Hematopoietic multipotent progenitor cell treated with erythropoietin and hydrocortisone succinate and interleukin-3 and kit ligand, for 4 days (in vitro differentiated cells): ENCODE measurements around the gene TLK1.

Source experiments
- DNase-seq: peaks from one replicate; pipeline ENCODE4 v3.0.0-alpha.2; 2015

The TLK1 gene

GRCh38 chr2:170950221-170950761, 210.4 kb downstream of the TLK1 start:
- no peak for DNase-seq

- DNase-seq, result no peak
These were observed 211.3 kb downstream of the TLK1 start for GRCh38 chr2:170949415-170949814.

GRCh38 chr2:170944545-170944944, 216.1 kb downstream of the TLK1 start:
- DNase-seq, result no peak

DNA sequence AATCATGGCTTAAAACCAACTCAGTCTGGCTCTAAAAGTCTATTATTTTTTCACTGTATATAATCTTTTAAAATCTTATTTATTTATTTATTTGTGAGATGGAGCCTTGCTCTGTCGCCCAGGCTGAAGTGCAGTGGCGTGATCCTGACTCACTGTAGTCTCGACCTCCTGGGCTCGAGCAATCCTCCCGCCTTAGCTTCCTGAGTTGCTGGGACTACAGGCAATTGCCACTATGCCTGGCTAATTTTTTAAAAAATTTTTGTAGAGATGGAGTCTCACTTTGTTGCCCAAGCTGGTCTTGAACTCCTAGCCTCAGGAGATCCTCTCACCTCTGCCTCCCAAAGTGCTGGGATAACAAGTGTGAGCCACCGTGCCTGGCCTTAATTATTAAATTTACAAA, 217.1 kb downstream of the TLK1 start:
- no peak for DNase-seq

DNA sequence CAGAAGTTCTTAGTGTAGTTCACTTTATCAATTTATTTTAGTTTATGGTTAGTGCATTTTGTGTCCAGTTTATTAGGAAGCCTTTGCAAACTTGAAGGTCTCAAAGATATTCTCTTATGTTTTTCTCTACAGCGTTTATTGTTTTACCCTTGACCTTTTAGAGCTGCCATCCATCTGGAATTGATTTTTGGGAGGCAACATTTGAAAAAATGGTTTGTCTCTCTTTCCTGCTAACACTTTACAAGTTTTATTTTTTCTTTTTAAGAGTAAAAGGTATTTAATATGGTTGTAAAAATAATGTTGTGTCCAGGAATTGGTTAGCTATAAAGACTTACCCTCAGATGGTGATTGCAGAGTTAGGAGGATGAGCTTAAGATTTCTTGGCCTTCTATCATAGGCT, 217.7 kb downstream of the TLK1 start:
- DNase-seq, result no peak

DNA sequence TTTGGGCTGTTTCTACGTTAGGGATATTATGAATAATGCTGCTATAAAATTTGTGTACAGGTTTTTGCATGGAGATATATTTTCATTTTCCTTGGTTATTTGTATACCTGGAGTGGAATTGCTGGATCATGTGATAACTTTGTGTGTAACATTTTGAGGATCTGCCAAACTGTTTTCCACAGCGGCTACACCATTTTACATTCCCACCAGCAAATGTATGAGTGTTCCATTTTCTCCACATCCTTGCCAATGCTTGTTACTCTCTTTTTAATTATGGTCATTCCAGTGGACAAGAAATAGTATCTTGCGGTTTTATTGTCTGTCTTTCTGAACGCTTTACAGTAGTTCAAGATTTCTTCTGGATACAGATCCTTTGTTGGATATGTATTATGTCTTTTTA, 218.1 kb downstream of the TLK1 start:
- DNase-seq, result no peak
